Stimulated activated CD4-positive, alpha-beta T cell treated with anti-CD3 and anti-CD28 coated beads, Interleukin-1b, Interleukin-23, amount 100 ng/mL, for 24 hours (primary cell): Measurements from ENCODE around the gene PAK1IP1.
A peak's percentile ranks its signal among the peaks of the same experiment; 100 is the strongest.
"Not testable (repeated sequence)": the region's sequence is repeated elsewhere in the genome, so short reads cannot be mapped to it uniquely, and the experiment has no call there.

Experiments
- DNase-seq, 4 experiments: peaks; one replicate each; pipeline ENCODE4 v3.0.0-alpha.2; 2020; ENCODE audit warnings: low read depth in 4 of 4, low spot score in 1 of 4

Gene PAK1IP1

GRCh38 chr6:10690651-10691445 is 3.9 kb upstream of the PAK1IP1 start:
- DNase-seq = no peak

- DNase-seq = no peak
These were observed 1.7 kb upstream of the PAK1IP1 start for GRCh38 chr6:10692965-10693538.

GRCh38 chr6:10695086-10695657 is 400 bp downstream of the PAK1IP1 start:
- no peak for DNase-seq

DNA sequence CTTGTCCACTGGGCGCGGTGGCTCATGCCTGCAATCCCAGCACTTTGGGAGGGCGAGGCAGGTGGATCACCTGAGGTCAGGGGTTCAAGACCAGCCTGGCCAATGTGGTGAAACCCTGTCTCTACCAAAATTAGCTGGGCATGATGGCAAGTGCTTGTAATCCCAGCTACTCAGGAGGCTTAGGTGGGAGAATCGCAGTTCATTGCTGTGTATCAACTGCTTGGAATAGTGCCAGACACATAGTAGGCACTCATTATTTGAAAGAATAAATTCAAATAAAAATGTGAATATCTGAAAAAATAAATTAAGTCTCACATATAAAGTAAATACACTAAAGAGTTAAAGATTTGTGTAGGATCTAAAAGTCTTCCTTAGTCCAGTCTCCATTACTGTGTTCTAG is 1.9 kb downstream of the PAK1IP1 start:
- no peak for DNase-seq

- DNase-seq = no peak
These were observed 19.2 kb downstream of the PAK1IP1 start for GRCh38 chr6:10713962-10714361.

DNA sequence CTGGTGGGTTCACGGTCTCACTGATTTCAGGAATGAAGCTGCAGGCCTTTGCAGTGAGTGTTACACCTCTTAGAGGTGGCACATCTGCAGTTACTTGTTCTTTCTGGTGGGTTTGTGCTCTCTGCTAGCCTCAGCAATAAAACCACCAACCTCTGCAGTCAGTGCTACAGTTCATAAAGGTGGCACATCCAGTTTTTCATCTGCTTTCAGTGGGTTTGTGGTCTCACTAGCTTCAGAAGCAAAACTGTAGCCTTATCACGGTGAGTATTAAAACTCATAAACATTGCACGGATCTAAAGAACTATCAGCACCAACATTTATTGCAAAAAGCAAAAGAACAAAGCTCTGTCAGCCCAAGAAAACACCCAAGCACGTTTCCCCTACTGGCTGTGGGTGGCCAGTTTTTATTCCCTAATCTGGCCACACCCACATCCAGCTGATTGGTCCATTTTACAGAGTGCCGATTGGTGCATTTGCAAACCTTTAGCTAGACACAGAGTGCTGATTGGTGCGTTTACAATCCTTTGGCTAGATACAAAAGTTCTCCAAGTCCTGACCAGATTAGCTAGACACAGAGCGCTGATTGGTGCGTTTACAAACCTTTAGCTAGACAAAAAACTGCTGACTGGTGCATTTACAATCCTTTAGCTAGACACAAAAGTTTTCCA is 24.7 kb downstream of the PAK1IP1 start:
- DNase-seq = no peak

GRCh38 chr6:10719964-10720264 is 25.1 kb downstream of the PAK1IP1 start:
- no peak for DNase-seq

GRCh38 chr6:10720265-10720959 is 25.6 kb downstream of the PAK1IP1 start:
- peak in 1 of 4 experiments; percentile 13 for DNase-seq

GRCh38 chr6:10720960-10721849 is 26.4 kb downstream of the PAK1IP1 start:
- not testable (repeated sequence) for DNase-seq

DNA sequence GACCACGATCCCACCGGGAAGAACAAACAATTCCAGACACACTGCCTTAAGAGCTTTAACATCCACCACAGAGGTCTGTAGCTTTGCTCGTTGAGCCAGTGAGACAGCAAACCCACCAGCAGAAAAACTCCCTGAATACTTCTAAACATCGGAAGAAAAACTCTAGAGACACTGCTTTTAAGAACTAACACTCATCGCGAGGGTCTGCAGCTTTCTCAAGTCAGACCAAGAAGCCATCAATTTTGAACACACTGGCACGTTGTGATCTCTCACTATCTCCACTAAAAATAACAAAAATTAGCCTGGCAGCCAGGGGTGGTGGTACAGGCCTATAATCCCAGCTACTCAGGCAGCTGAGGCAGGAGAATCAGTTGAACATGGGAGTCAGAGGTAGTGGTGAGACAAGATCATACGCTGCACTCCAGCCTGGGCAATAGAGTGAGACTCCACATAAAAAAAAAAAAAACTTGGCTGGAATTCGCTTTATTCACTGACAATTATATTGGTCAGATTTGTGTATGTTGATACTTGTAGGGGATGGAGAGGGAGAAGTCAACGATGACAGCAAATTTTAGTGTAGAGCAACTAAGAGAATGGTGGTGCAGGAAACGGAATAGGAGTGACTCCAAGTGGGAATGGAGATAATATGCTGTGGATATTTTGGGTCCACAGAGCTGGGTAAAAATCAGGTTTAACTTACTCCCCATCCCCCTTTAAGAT is 27.2 kb downstream of the PAK1IP1 start:
- DNase-seq = no peak

DNA sequence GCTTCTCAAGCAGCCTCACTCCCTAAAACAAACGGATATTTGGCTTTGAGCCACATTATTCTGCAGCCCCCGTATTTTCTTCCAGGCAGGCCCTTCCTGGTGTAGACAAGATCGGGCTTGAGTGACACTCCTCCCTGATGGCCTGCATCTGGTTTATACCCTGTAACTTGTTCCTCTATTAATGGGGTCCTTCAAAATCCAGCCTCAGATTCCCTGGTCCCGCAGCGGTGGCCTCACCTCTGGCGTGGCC is 27.7 kb downstream of the PAK1IP1 start:
- DNase-seq = no peak

DNA sequence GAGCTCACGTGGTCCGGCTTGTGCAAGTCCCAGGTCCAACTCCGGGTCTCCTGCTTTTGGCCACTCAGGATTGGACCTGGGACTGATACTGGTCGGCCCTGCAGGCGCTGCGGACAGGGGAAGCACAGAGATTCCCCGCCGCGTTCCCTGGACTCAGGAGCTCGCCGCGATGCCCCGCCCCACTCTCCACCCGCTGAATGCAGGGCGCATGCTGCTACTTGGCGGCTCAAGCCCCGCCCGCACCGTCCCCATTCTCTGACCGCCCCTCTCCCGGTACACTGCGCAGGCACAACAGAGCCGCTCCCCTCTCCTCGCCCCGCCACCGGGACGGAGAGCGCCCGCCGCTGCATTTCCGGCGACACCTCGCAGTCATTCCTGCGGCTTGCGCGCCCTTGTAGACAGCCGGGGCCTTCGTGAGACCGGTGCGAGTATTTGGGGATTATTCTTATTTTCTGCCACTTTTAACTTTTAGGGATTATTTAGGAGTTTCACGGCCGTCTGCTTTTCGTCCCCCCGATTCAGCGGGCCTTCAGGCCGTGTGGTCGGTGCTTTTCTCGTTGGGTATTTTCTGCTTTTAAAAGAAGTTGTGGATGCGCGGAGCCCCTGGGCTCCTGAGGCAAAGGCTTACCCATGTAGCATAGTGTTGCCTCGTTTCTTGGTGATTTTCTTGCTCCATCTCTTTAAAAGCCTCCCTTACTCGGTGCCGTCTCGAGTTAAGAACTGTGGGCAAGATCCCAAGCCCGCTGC is 28.2 kb downstream of the PAK1IP1 start, which contains the start of gene TMEM14C:
Gene TMEM14C (plus strand): TSS at position 251 of the 747 bp plus-strand sequence. CDS start 1,544 bp downstream, outside the sequence.
- peak; percentile 66 to 91 (median 76) for DNase-seq

- DNase-seq = no peak
These were observed 28.8 kb downstream of the PAK1IP1 start for GRCh38 chr6:10723567-10723881.

DNA sequence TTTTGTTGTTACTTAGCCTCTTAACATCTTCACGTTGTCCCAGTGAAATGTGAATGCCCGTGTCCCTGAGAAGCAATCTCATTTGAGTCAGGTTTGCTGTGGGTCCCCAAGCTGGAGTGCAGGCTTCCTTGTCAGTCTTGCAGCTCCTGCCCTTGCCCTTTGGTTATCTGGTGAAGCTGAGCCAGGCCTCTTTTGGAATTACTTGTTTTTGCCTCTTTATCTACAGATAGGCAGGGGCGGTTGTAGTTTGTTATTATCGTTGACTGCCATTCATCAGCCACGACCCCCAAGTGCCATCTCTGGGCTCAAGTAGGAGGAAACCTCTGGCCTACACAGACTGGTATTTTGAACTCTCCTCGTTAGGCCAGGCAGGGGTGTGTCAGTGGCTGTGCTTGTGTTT is 30.3 kb downstream of the PAK1IP1 start:
- no peak for DNase-seq

DNA sequence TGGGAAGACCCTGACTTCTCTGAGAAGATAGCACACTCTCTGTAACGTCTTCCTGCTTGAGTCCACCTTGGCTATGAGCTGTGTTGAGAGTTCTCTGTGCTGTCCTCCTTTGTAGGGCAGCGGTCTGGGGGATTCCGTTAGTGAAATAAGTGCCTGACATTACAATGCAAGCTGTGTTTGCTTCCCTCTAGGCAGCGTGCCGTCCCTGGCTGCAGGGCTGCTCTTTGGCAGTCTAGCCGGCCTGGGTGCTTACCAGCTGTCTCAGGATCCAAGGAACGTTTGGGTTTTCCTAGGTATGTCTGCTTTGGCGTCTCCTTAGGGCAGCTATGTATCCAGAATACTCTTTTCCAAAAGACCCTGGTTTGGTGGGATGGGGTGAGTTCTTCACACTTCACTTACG is 30.9 kb downstream of the PAK1IP1 start:
- DNase-seq = no peak

- no peak for DNase-seq
These were observed 35.5 kb downstream of the PAK1IP1 start for GRCh38 chr6:10730254-10730653.

- no peak for DNase-seq
These were observed 38.5 kb downstream of the PAK1IP1 start for GRCh38 chr6:10733151-10733715.

GRCh38 chr6:10733863-10734262 is 39.1 kb downstream of the PAK1IP1 start:
- no peak for DNase-seq

- no peak for DNase-seq
These were observed 42.0 kb downstream of the PAK1IP1 start for GRCh38 chr6:10736731-10737130.
